T-helper 2 cell (primary cell): ENCODE measurements around the gene TMBIM6.
"Not testable (repeated sequence)": the region's sequence is repeated elsewhere in the genome, so short reads cannot be mapped to it uniquely, and the experiment has no call there.

Source experiments
- DNase-seq, 5 experiments: peaks; one replicate each; pipeline versions ENCODE4 v3.0.0 to v3.0.0-alpha.2; 2012 to 2022

The TMBIM6 gene

DNA sequence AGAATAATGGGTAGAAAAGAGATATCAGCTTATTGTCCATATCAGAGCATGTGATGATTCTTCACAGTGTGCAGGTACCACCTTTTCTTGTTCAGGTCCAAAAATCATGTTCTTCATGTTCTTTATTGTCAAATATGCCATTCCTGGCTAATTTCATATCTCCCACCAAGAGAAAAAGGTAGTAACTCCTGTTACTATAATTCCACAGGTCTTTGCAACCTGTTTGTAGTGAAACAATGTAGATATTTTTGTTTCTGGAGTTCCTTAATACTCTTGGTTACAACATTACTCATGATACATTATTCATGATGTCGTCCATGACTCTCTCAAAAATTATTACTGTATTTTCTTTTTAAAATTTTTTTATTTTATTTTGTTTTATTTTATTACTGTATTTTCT lies 11.3 kb upstream of the TMBIM6 start:
- no peak for DNase-seq

- no peak for DNase-seq
Observed at GRCh38 chr12:49730568-49731101, 10.7 kb upstream of the TMBIM6 start.

DNA sequence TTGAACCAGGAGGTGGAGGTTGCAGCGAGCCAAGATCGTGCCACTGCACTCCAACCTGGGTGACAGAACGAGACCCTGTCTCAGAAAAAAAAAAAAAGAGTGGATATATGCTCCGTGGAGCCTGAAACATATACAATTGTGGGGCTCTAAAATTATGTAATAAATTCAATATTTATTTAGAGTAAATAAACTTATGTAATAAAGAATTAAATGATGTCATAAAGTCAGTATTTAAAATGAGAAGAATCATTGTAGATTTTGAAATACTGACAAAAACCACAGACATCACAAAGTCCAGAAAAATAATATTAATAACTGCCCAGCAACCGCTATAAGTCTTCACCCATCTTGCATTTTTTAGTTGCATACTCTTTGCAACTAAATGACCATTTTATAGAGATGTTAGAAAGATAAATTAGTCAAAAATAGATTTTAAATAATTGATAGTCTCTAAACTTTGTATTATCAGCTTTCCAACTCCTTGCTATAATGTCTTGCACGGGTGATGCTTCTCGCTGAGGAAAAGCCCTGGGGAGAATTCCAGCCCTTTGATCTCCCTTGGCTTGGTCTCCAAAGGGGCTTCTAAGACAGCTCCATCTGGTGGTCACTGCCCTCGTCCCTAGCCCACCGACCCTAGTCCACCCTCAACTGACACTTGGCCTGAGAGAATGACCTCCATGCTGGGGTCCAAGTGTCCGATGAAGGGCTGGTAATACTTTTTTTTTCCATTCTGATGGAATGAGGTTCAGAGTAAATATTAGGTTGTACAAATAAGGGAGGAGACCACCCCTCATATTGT lies 7.9 kb upstream of the TMBIM6 start:
- DNase-seq, result no peak

DNA sequence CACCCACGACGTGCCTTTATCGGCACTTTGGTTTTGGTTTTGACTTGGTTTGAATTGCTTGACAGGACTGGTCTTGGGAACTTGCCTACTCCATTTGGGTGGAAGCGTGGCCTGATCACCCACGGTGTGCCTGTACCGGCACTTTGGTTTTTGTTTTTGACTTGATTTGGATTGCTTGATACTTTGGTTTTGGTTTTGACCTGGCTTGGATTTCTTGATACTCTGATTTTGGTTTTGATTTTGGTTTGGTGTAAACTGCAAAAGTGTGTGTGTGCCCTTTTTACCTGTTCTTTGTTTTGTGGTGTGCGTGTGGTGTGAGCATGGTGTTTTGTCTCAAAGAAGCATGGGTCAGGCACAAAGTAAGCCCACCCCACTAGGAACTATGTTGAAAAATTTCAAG lies 6.5 kb upstream of the TMBIM6 start:
- not testable (repeated sequence) for DNase-seq

DNA sequence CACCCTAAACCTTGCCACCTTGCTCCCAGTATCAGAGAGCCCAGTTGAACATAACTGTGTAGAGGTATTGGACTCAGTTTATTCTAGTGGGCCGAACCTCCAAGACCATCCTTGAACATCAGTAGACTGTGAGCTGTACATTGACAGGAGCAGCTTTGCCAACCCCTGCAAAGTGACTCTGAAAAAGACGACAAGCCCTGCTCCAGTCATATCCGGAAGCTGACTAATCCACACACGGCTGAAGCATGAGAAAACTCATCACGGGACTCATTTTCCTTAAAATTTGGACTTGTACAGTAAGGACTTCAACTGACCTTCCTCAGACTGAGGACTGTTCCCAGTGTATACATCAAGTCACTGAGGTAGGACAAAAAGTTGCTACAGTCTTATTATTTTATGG lies 2.6 kb upstream of the TMBIM6 start:
- DNase-seq, result not testable (repeated sequence)

DNA sequence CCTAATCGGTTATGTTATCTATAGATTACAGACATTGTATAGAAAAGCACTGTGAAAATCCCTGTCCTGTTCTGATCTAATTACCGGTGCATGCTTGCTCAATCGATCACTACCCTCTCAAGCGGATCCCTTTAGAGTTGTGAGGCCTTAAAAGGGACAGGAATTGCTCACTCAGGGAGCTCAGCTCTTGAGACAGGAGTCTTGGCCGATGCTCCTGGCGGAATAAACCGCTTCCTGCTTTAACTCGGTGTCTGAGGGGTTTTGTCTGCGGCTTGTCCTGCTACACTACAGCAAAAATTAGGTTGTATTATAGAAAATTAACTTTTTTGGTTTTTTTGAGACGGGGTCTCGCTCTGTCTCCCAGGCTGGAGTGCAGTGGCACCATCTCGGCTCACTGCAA lies 1.1 kb upstream of the TMBIM6 start:
- not testable (repeated sequence) for DNase-seq

DNA sequence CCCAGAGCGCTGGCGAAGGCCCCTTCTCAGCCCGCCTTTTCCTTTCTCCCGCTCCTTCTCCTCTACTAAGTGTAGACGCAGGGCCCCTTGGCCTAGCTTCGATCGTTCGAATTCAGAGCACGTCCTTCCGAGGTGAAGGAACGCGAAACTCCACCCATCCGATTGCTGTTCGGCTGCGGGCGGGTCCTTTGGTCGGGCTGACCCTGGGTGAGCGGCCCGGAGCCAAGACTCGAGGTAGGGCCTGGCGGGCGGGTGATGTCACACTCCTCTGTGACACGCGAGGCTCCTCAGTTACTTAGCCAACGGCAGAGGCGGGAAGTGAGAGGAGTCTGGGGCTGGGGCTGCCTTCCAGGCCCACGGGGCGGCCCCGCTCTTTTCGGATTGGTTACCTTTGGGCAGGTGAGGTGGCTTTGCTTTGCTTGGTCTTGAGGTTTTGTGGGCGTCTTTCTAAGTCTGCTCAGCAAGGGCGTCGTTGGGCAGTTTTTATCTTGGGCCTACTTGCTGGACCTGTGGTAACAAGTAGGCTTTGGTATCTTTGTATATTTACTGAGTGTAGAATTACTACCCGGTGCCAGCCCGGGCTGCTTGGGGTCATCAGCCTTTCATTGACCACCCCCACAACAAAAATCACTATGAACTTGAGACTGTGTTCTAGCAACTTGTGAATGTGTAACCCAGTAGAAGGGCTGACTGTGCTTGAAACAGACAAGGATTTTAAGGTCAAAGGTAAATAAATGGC lies 694 bp downstream of the TMBIM6 start:
- peak; percentile 75 to 94 (median 89) for DNase-seq

GRCh38 chr12:49744363-49744885 lies 3.1 kb downstream of the TMBIM6 start:
- DNase-seq, result no peak

DNA sequence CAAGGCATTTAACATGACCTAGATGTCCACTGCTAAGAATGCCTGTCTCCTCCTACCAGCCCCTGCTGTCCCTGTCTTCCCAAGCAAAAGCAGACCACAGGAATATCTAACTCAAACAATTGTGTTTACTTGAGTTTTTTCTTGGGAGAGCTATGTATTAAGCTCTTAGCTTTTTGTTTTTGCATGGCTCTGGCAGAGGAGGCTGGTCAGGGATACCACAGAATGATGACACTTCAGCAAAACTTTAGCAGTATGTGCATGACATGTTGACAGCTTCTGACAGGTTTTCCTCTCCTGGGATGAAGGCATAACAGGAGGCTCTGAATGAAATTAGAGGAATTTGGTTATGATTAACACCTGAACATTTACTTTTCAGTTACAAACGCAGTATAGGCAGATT lies 6.9 kb downstream of the TMBIM6 start:
- no peak for DNase-seq

DNA sequence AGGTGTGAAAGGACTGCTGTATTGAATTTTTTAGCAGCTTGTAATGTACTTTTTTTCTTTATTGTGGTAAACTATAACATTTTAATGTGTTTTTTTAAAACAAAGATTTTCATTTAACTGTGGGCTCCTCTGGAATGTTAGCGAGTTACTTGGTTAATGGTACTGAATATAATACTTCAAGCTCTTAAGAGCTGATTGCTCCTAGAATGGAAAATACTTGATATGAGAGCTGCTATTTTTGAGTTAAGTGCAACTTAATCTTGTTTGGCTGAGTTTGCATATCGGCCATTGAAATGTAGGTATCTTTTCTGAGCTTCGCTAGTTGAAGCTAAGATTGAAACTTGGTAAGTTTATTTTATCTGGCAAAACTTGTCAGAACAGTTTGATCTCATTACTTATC lies 7.4 kb downstream of the TMBIM6 start:
- no peak for DNase-seq

DNA sequence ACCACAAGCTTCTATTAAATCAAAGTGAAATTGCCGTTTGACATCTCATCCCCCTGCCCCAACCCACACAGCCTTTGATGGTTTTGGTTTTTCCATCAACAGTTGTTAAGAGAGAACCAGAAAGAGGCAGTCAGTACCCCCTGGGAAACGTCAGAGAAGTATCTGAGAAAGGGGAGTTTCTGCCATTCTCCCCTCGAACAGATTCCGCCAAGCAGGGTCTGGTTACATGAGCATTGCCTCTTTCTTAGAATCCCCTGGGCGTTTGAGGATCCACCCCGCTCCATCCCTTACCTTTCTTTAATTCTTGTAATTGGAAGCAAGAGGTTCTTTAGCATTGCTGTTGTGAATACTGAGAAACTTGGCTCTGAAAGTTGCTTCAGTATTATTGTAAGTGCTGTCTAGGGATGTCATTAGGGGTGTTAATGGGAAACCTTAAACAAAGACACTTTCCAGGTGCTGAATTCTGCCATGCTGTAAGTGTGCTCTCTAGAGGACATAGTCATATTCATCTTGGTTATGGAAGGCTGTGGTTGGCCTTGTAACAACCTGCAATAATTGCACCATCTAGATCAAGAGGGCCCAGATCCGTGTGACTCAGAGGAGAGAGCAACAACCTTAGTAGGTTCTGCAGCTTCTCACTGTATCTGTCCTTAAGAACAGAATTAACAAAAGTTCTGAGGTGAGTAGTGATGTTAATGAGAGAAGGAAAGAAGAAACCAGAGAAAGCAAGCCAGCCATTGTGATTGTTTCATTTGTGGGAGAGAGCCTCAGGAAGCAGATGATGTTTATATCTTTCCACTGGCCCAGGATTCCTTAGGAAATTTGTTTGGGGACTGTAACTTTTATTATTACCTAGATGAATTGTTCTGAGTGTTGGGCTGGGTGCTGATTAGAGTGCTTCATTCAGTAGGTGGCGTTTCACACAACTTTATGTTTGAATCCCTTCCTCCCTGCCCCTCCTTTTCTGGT lies 9.0 kb downstream of the TMBIM6 start:
- DNase-seq, result peak in 4 of 5 experiments; percentile 11 to 87 (median 27)

- no peak for DNase-seq
Observed at GRCh38 chr12:49750996-49751393, 9.6 kb downstream of the TMBIM6 start.

DNA sequence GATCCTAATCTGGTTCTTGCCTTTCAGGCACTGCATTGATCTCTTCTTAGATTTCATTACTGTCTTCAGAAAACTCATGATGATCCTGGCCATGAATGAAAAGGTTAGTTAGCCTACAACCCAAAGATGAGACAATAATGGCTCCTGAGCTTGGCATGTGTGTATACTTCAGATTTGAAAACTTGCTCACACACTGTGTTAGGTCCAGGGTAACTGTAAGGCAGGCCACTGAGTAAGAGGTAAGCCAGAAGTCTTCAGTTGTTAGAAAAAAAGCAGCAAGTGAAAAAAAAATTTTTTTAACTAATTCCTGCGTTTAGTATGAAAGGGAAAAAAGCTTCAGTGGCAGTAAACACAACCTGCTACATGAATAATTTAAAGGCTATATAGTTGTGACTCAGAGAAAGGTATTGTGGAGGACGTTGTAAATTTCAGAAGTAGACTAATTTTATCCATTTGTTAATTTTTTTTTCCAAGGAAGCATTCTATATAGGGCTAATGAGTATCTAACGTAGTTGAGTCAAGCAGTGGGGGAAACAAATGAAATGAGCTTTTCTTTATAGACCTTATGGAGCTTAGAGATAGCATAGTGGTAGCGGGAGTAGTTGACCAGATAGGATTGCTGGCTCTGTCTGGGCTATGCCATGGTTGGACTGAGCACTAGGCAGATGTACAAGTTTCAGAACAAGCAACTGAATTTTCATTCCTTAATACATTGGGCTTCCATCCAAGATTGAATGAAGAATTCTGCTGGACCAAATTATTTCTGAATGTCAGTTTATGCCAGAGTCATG lies 20.5 kb downstream of the TMBIM6 start:
- peak in 1 of 5 experiments; percentile 35 for DNase-seq

- peak in 2 of 5 experiments; percentile 12 to 63 for DNase-seq
Observed at GRCh38 chr12:49762468-49762847, 21.1 kb downstream of the TMBIM6 start.

DNA sequence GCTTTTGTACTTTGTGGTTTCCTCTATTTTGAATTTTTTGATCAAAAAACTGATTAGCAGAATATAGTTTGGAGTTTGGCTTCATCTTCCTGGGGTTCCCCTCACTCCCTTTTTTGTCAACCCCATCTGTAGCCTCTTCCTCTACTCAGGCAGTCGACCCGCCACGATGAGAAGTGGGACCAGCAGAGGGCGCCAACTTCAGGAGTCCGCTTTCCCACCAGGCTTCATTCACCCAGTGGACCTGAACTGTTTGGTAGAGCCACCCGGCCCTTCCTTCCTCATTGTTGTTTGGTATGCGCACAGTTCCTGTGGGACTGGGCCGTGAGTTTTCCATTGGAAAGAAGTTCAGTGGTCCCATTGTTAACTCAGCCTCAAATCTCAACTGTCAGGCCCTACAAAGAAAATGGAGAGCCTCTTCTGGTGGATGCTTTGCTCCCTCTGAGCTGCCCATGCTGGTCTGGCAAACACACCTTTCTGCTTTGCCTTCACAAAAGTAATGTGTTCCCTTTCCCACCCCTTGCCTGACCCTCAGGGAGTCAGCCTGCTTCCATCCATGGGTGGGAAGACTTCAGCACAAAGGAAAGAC lies 21.7 kb downstream of the TMBIM6 start:
- peak; percentile 56 to 73 (median 72) for DNase-seq

GRCh38 chr12:49764126-49764525 lies 22.8 kb downstream of the TMBIM6 start:
- no peak for DNase-seq

- DNase-seq, result no peak
Observed at GRCh38 chr12:49766115-49766455, 24.7 kb downstream of the TMBIM6 start.

DNA sequence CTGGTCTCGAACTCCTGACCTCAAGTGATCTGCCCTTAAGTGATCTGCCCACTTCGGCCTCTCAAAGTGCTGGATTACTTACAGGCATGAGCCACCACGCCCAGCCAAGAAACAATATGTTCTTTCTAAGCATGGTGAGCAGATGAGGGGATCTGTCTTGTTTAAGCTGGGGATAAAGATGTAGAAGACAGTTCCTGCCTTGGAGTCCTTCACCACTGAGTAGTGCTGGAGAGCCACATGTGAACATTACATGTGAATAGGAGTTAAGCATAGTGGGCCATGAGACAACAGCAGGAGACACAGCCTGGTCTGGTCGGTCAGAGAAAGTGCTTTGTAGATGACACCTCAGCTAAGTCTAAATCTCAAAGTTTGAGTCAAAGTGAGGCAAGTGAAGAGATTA lies 26.0 kb downstream of the TMBIM6 start:
- no peak for DNase-seq

DNA sequence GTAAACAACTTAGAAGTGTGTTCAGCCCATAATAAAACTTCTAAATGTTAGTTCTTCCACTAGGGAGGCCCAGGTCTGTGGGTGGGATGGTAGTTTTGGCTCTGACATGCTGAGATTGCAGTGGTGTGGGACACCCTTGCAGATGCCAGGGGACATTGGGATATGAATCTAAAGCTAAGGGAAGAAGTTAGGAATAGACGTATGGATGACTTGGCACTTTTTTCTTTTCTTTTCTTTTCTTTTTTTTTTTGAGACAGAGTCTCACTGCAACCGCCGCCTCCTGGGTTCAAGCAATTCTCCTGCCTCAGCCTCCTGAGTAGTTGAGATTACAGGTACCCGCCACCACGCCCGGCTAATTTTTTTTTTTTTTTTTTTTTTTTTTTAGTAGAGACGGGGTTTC lies 31.7 kb downstream of the TMBIM6 start:
- not testable (repeated sequence) for DNase-seq

DNA sequence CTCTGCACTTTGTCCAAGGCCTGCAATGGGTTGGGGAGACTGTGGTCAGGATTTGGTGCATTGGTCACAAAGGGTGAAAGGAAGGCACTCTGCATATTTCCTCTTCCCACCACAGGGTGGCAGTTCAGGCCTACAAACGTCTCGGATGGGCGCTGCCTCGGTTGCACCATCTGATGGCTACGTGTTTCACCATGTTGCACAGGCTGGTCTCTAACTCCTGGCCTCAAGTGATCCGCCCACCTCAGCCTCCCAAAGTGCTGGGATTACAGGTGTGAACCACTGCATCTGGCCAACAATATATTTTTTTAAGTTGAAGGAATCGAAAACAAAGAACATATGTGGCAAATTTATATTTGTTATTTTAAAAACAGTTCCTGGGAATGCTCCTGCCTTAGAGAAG lies 35.1 kb downstream of the TMBIM6 start:
- peak in 4 of 5 experiments; percentile 11 to 76 (median 27) for DNase-seq

DNA sequence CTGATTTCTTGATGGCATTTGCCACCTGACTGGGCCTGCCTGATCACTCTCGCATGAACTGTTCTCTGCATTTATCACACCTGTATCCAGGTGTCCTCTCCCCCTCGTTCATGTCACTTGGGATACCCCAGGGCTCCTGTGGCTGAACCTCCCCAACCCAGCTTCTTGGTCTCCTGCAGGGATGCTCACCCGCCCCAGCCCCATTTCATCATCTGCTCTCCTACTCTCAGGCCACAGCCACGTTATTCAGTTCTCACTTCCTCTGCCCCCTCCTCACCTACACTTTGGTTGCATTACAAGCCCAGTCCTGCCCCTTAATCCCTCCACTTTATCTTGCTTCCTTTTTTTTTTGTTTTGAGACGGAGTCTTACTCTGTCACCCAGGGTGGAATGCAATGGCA lies 35.5 kb downstream of the TMBIM6 start:
- no peak for DNase-seq
